HepG2 (cell line): ENCODE measurements around the gene GLRA1. TPM values are rescaled to one million over a fixed set of nuclear protein-coding genes. Genes with fewer than 3 reads are reported as not detected.

Source experiments
- ATAC-seq: fragments of 200-7000 bp; cut with Tn5 transposase; 3 replicates; pipeline ENCODE4 v1.9.1; 2020; ENCODE audit warnings: mild to moderate bottlenecking, moderate library complexity
- BruUV-seq: library from RNA; stranded (reverse); fragments of 400-500 nt; replicated peaks from 2 replicates; lab custom pipeline; 2021; lab: Mats Ljungman, UMichigan
- CTCF ChIA-PET: fragments of 300-600 bp; formaldehyde crosslinking; extraction: SDS; loops from one replicate; lab custom pipeline; 2021; ENCODE audit warnings: low total read pairs, inconsistent platforms, low intra/inter-chr PET ratio; lab: Yijun Ruan, JAX
- POLR2A ChIA-PET: fragments of 350-600 bp; sonication (Branson Sonifier 250); formaldehyde crosslinking; loops from one replicate; lab custom pipeline; 2020; ENCODE audit warnings: antibody characterized with exemption, inconsistent platforms; lab: Yijun Ruan, JAX
- DNase-seq: peaks from one replicate; pipeline ENCODE4 v3.0.0-alpha.2; 2015; ENCODE audit warnings: low spot score
- FAIRE-seq: peaks from 3 replicates; lab custom pipeline; 2011; peaks lifted over from hg19 to GRCh38; lab: Jason Lieb, UNC
- H2AFZ ChIP-seq: one replicate; pipeline ENCODE4 v1.6.1; 2011; ENCODE audit warnings: low read length, inconsistent platforms
- H3K27ac ChIP-seq: fragments of 300-600 bp; 3 replicates; pipeline ENCODE4 v1.8.0; 2011; ENCODE audit warnings: mixed run types, mild to moderate bottlenecking, mixed read lengths, low read length, inconsistent platforms; ENCODE audit not compliant: insufficient read depth; ENCODE audit errors: extremely low read length
- H3K27me3 ChIP-seq, 2 experiments: fragments of 200-600 bp in 1 of 2; 2 replicates in 1 of 2; 3 replicates in 1 of 2; pipeline versions ENCODE4 v1.6.0 to v1.8.0; 2011; ENCODE audit warnings: low read length in 2 of 2, mild to moderate bottlenecking in 2 of 2, moderate library complexity in 2 of 2, inconsistent platforms in 1 of 2; ENCODE audit not compliant: insufficient read depth in 2 of 2, control insufficient read depth in 1 of 2
- H3K36me3 ChIP-seq, 2 experiments: fragments of 200-600 bp in 1 of 2; replicated peaks in 1 of 2; 2 replicates in 1 of 2; 3 replicates in 1 of 2; pipeline versions ENCODE4 v1.5.1 to v1.8.0; 2011; ENCODE audit warnings: low read length in 2 of 2, inconsistent platforms in 1 of 2; ENCODE audit not compliant: insufficient read depth in 2 of 2, control insufficient read depth in 1 of 2
- H3K4me1 ChIP-seq: 2 replicates; pipeline ENCODE4 v1.5.1; 2012; ENCODE audit warnings: low read length, inconsistent platforms; ENCODE audit not compliant: insufficient read depth
- H3K4me2 ChIP-seq: 2 replicates; pipeline ENCODE4 v1.6.0; 2011; ENCODE audit warnings: low read depth, low read length, inconsistent platforms
- H3K4me3 ChIP-seq, 3 experiments: fragments of 200-600 bp in 1 of 3; sonication (generic), shearing (Covaris generic) in 1 of 3; replicated peaks in 1 of 3; 2 replicates each; pipeline ENCODE4 v1.5.1; 2011 to 2016; ENCODE audit warnings: low read length in 3 of 3, inconsistent platforms in 2 of 3, low read depth in 2 of 3, mild to moderate bottlenecking in 2 of 3, control low read depth in 1 of 3, mixed read lengths in 1 of 3; ENCODE audit not compliant: insufficient read depth in 1 of 3
- H3K79me2 ChIP-seq: one replicate; pipeline ENCODE4 v1.6.1; 2011; ENCODE audit warnings: low read length, inconsistent platforms; ENCODE audit not compliant: insufficient read depth
- H3K9ac ChIP-seq: 2 replicates; pipeline ENCODE4 v1.6.0; 2011; ENCODE audit warnings: mild to moderate bottlenecking, low read depth, low read length, inconsistent platforms; ENCODE audit not compliant: insufficient read depth
- H3K9me3 ChIP-seq: 2 replicates; pipeline ENCODE4 v1.5.1; 2012; ENCODE audit warnings: mild to moderate bottlenecking, low read length
- H4K20me1 ChIP-seq: 2 replicates; pipeline ENCODE4 v1.6.0; 2011; ENCODE audit warnings: inconsistent platforms, mild to moderate bottlenecking, low read length, moderate library complexity; ENCODE audit not compliant: insufficient read depth
- DR1 ChIP-seq: sonication (generic); formaldehyde crosslinking; IDR thresholded peaks from 2 replicates; pipeline ENCODE4 v1.8.0; 2021; ENCODE audit warnings: mild to moderate bottlenecking, missing genetic modification reagents, inconsistent platforms
- MIER2 ChIP-seq: IDR thresholded peaks from 2 replicates; pipeline ENCODE4 v1.6.1; 2016; ENCODE audit warnings: missing biosample characterization, missing genetic modification reagents
- NFKB2 ChIP-seq: sonication (generic); formaldehyde crosslinking; IDR thresholded peaks from 2 replicates; pipeline ENCODE4 v1.4.0; 2020; ENCODE audit warnings: missing genetic modification reagents, borderline replicate concordance
- REST ChIP-seq, 2 experiments: IDR thresholded peaks; 2 replicates each; pipeline ENCODE4 v1.6.1; 2011 to 2012; ENCODE audit warnings: low read length in 2 of 2, borderline replicate concordance in 1 of 2, low read depth in 1 of 2, mild to moderate bottlenecking in 1 of 2, moderate library complexity in 1 of 2
- TBL1XR1 ChIP-seq: fragments of 150-350 bp; IDR thresholded peaks from 2 replicates; pipeline ENCODE4 v1.6.1; 2014; ENCODE audit warnings: borderline replicate concordance, low read length; ENCODE audit not compliant: partially characterized antibody
- TRIM24 ChIP-seq: sonication (generic); formaldehyde crosslinking; IDR thresholded peaks from 2 replicates; pipeline ENCODE4 v1.8.0; 2022; ENCODE audit warnings: mild to moderate bottlenecking, missing genetic modification reagents
- ZBTB21 ChIP-seq: sonication (generic); formaldehyde crosslinking; IDR thresholded peaks from 2 replicates; pipeline ENCODE4 v1.4.0; 2020; ENCODE audit warnings: missing genetic modification reagents
- ZNF225 ChIP-seq: sonication (generic); formaldehyde crosslinking; IDR thresholded peaks from 2 replicates; pipeline ENCODE4 v1.4.0; 2020; ENCODE audit warnings: mild to moderate bottlenecking, missing genetic modification reagents
- ZNF251 ChIP-seq: sonication (generic); formaldehyde crosslinking; IDR thresholded peaks from 2 replicates; pipeline ENCODE4 v1.9.0; 2021; ENCODE audit warnings: mild to moderate bottlenecking, missing genetic modification reagents
- ZNF253 ChIP-seq: sonication (generic); formaldehyde crosslinking; IDR thresholded peaks from 2 replicates; pipeline ENCODE4 v1.8.0; 2022; ENCODE audit warnings: mild to moderate bottlenecking, missing genetic modification reagents, borderline replicate concordance
- ZNF281 ChIP-seq: sonication (generic); formaldehyde crosslinking; IDR thresholded peaks from 2 replicates; pipeline ENCODE4 v1.4.0; 2020; ENCODE audit warnings: missing genetic modification reagents, borderline replicate concordance
- ZNF546 ChIP-seq: sonication (generic); formaldehyde crosslinking; conservative IDR thresholded peaks from 2 replicates; pipeline ENCODE4 v1.8.1; 2023; ENCODE audit warnings: mild to moderate bottlenecking, missing genetic modification reagents
- WGBS: methylation state at CpG from one replicate; pipeline ENCODE4 v1.1.6; 2017; ENCODE audit warnings: low lambda C conversion rate; 5-methylcytosine and 5-hydroxymethylcytosine counted together
- in situ Hi-C: cut with HindIII; loops from 2 replicates; pipeline ENCODE4 v1.10.0; 2017; ENCODE audit warnings: low pct_unique_long_range_greater_than_20kb; ENCODE audit not compliant: extremely low pct_ligation_motif_present
- intact Hi-C: fragments of 100-400 bp; cut with micrococcal nuclease; formaldehyde crosslinking; loops from one replicate; pipeline ENCODE4 v1.10.0; 2022; ENCODE audit not compliant: unreplicated experiment
- polyA plus RNA-seq, 8 experiments: library from polyadenylated mRNA; depleted of rRNA in 3 of 8; stranded (reverse) in 7 of 8; unstranded in 1 of 8; fragments of >200 nt; fragmentation: Illumina TruSeq in 4 of 8; extraction: Trizol in 4 of 8; gene quantifications; 2 replicates each; pipeline versions ENCODE4 v1.2.1 to v1.2.3, GENCODE V29; 2011 to 2016; ENCODE audit warnings: low read depth in 4 of 8, missing spikeins in 1 of 8, mixed read lengths in 1 of 8; ENCODE audit not compliant: insufficient read depth in 1 of 8
- total RNA-seq, 5 experiments: library from RNA; depleted of rRNA; stranded (reverse); fragments of >200 nt; fragmentation: Illumina TruSeq; extraction: Trizol; gene quantifications; 2 replicates each; pipeline ENCODE4 v1.2.3, GENCODE V29; 2016; ENCODE audit warnings: low read depth in 1 of 5

GLRA1 gene
- total and polyA plus RNA-seq, 2 of the 13 experiments (the other 11 are each of a cell fraction or from before 2014, with no cell fraction given), result not detected

GRCh38 chr5:151925340-151925739, 689 bp upstream of the GLRA1 start:
- no peak overlapping the region for H2AFZ ChIP-seq
- no peaks in the 10 kb centered on the region for H3K9me3 ChIP-seq
- H3K4me3 ChIP-seq, result no peak overlapping the region
- H3K9ac ChIP-seq, result no peak overlapping the region
- H3K4me1 ChIP-seq, result no peaks in the 10 kb centered on the region
- in situ Hi-C loops, result no loop called here
- no peak for ATAC-seq
- no peak overlapping the region for H3K27ac ChIP-seq
- no peak overlapping the region for H3K4me2 ChIP-seq
- ChIA-PET CTCF (no interaction called here), POLR2A (no interaction called here)
- intact Hi-C loops, result no loop called here
- TF ChIP-seq DR1 (CRISPR knock-in tag) (no peak), ZNF225 (CRISPR knock-in tag) (no peak), ZNF281 (no peak)
- H4K20me1 ChIP-seq, result 0 out of 2 replicates have a peak, but pooled peaks cover 3% of the 10 kb centered on the region
- H3K36me3 ChIP-seq, result no peaks in the 10 kb centered on the region
- BruUV-seq, result no TSS peak
- no peaks in the 10 kb centered on the region for H3K79me2 ChIP-seq
- no peak for DNase-seq
- WGBS, result 8% methylated on average over 16 of the region's 16 CpGs
- no peaks in the 10 kb centered on the region for H3K27me3 ChIP-seq
- FAIRE-seq, result no peak

GRCh38 chr5:151923866-151924476, 680 bp downstream of the GLRA1 start:
- no peaks in the 10 kb centered on the region for H3K79me2 ChIP-seq
- no peak overlapping the region for H3K9ac ChIP-seq
- peak; percentile 60 for ATAC-seq
- H3K27ac ChIP-seq, result no peak overlapping the region
- ChIA-PET CTCF (no interaction called here), POLR2A (no interaction called here)
- H2AFZ ChIP-seq, result no peak overlapping the region
- H3K36me3 ChIP-seq, result no peaks in the 10 kb centered on the region
- in situ Hi-C loops (no loop called here), intact Hi-C loops (no loop called here)
- 0 out of 2 replicates have a peak, but pooled peaks cover 3% of the 10 kb centered on the region for H4K20me1 ChIP-seq
- H3K4me1 ChIP-seq, result no peaks in the 10 kb centered on the region
- DNase-seq, result no peak
- no TSS peak for BruUV-seq
- H3K4me2 ChIP-seq, result no peak overlapping the region
- H3K27me3 ChIP-seq, result no peaks in the 10 kb centered on the region
- H3K4me3 ChIP-seq, result no peak overlapping the region
- no peak for FAIRE-seq
- H3K9me3 ChIP-seq, result no peaks in the 10 kb centered on the region
- 21% methylated on average over 19 of the region's 19 CpGs for WGBS
- no peak for TF ChIP-seq TBL1XR1
- no peak for TF ChIP-seq NFKB2 (CRISPR knock-in tag)
- TF ChIP-seq ZNF253 (CRISPR knock-in tag), result no peak
- TF ChIP-seq REST (IDR thresholded peaks at IDR 0.05; ENCODE audit: borderline replicate concordance in 1 of 2, low read depth in 1 of 2, low read length in 2 of 2), result peak in 1 of 2 experiments; percentile 76
- TF ChIP-seq ZBTB21 (CRISPR knock-in tag), result no peak
- TF ChIP-seq ZNF546 (CRISPR knock-in tag), result no peak
- TF ChIP-seq ZNF251 (CRISPR knock-in tag), result no peak
- TF ChIP-seq TRIM24 (CRISPR knock-in tag), result no peak
- 0 out of 2 replicates have a peak, but pooled peaks have one; percentile 24 for TF ChIP-seq MIER2 (CRISPR knock-in tag)
